Measurements from ENCODE around the gene SYNGR4.

SYNGR4 gene

DNA sequence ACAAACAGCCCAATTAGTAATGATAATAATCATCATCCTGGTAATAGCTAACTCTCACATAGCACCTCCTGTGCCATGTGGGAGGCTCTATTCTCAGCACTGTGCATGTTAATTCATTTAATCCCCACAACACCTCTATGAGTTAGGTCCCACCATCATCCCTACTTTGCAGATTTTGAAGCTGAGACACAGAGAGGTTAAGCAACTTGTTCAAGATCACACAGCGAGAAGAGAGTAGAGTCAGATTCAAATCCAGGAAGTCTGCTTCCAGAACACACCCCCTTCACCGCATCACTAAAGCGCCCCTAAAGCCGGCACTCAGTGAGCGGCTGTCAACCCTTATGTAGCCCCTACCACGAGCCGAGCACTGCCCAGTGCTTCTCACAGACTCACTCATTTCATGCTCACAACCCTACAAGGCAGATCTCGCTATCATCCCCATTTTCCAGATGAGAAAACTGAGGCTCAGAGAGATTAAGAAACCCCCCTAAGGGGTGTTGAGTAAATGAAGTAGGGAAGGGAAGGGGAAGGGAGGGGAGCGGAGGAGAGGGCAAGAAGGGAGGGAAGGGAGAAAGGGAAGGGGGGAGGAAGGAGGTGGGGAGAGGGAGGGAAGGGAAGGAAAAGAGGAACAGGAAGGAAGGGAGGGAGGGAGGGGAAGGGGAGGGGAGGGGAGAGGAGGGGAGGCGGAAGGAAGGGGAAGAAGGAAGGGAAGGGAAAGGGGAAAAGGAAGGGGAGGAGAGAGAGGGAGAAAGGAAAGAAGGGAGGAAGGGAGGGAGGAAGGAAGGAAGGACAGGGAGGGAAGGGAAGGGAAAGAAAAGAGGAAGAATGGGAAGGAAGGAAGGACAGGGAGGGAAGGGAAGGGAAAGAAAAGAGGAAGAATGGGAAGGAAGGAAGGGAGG, 22.4 kb upstream of the SYNGR4 start:
- in situ Hi-C loops (cut with HindIII; ENCODE audit: low sequenced_read_pairs), result no loop called here

DNA sequence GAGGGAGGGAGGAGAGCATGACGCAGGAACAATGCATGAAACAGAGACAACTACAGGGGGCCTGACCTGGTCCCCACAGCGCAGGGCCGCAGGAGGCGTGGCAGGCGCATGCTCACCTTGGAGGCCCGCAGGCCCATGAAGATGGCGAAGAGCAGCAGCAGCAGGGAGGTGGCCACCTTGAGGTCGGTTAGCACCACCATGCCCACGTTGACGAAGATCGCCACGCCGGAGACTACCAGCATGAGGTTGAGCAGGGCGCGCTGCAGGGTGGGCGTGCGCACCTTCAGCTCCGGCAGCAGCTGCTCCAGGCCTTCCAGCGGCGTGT, 21.8 kb upstream of the SYNGR4 start:
- TF ChIP-seq, protein P1, sequence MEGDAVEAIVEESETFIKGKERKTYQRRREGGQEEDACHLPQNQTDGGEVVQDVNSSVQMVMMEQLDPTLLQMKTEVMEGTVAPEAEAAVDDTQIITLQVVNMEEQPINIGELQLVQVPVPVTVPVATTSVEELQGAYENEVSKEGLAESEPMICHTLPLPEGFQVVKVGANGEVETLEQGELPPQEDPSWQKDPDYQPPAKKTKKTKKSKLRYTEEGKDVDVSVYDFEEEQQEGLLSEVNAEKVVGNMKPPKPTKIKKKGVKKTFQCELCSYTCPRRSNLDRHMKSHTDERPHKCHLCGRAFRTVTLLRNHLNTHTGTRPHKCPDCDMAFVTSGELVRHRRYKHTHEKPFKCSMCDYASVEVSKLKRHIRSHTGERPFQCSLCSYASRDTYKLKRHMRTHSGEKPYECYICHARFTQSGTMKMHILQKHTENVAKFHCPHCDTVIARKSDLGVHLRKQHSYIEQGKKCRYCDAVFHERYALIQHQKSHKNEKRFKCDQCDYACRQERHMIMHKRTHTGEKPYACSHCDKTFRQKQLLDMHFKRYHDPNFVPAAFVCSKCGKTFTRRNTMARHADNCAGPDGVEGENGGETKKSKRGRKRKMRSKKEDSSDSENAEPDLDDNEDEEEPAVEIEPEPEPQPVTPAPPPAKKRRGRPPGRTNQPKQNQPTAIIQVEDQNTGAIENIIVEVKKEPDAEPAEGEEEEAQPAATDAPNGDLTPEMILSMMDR (IDR thresholded peaks at IDR 0.05; ENCODE audit: low read depth, low read length), result no peak
- in situ Hi-C loops (cut with HindIII; ENCODE audit: low sequenced_read_pairs), result no loop called here
- DNase-seq (ENCODE audit: low read depth, low spot score), result no peak
- H3K4me3 ChIP-seq (ENCODE audit: low read depth, low read length), result no peak overlapping the region

More for the DNA sequence above, 22.4 kb upstream of the SYNGR4 start:
- no peak overlapping the region for H3K4me3 ChIP-seq (ENCODE audit: low read depth, low read length)
- TF ChIP-seq, protein P1 (IDR thresholded peaks at IDR 0.05; ENCODE audit: low read depth, low read length), result no peak
- DNase-seq (ENCODE audit: low read depth, low spot score), result no peak

DNA sequence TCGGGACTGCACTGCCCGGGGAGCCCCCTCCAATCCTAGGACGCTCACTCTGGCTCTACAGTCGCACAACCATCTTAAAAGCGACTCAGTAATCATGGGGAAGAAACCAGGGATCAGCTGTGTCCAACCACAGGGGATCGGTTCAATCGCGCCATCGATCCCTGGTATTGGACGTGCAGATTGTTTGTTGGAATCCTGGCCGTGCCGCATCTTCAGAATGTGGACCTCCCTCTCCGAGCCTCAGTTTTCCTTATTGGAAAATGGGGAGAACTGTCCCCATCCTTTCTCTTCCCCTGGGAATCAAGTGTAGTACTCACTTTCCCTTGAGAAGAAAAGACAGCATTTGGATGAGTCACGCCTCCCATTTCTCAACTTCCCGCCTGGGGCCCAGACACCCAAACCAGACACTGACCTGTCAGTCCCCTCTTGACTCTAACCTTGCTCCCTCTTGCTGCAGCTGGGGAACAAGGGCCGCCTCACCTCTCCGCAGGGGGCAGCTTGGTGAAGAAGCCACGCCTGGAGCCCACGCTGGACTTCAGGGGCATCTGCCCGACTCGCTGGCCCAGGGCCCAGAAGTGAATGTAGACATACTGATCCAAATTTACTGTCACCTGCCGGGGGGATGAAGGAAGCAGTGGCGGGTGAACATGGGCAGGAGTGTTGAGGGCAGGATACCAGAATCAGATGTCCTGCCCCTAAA, 21.2 kb upstream of the SYNGR4 start:
- H3K4me3 ChIP-seq (ENCODE audit: low read depth, low read length), result no peak overlapping the region
- TF ChIP-seq, protein P1 (IDR thresholded peaks at IDR 0.05; ENCODE audit: low read depth, low read length), result no peak
- peak; percentile 32 for DNase-seq (ENCODE audit: low read depth, low spot score)

DNA sequence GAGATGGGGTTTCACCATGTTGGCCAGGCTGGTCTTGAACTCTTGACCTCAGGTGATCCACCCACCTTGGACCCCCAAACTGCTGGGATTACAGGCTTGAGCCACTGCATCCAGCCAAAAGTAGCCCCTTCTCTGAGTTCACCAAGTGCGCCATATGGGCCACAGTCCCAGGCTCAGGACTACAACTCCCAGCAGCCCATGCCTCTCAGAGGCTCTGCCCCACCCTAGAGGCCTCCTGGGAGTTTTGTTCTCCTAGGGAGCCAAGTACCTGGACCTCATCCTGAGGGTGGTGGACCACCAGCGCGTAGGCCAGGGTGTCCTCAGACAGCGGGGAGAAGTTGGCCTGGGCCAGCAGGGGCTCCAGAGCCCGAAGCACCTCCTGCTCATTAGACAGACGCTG, 19.3 kb upstream of the SYNGR4 start:
- H3K4me3 ChIP-seq (ENCODE audit: low read depth, low read length), result no peak overlapping the region
- no peak for DNase-seq (ENCODE audit: low read depth, low spot score)
- TF ChIP-seq, protein P1 (IDR thresholded peaks at IDR 0.05; ENCODE audit: low read depth, low read length), result no peak
- in situ Hi-C loops (cut with HindIII; ENCODE audit: low sequenced_read_pairs), result no loop called here

More for the DNA sequence above, 21.2 kb upstream of the SYNGR4 start:
- in situ Hi-C loops (cut with HindIII; ENCODE audit: low sequenced_read_pairs), result no loop called here

DNA sequence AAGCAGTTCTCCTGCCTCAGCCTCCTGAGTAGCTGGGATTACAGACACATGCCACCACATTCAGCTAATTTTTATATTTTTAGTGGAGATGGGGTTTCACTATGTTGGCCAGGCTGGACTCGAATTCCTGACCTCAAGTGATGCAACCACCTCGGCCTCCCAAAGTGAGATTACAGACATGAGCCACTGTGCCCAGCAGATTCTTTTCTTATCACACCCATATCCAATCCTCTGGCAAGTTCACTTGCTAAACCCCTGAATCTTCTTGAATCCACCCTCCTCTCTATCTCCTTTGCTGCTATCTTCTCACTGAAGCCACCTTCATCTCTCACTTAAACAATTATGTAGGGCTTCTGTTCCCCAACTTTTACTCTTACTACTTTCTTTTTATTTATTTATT, 18.0 kb upstream of the SYNGR4 start:
- H3K4me3 ChIP-seq (ENCODE audit: low read depth, low read length), result no peak overlapping the region
- TF ChIP-seq, protein P1 (IDR thresholded peaks at IDR 0.05; ENCODE audit: low read depth, low read length), result no peak
- DNase-seq (ENCODE audit: low read depth, low spot score), result no peak
- in situ Hi-C loops (cut with HindIII; ENCODE audit: low sequenced_read_pairs), result no loop called here

DNA sequence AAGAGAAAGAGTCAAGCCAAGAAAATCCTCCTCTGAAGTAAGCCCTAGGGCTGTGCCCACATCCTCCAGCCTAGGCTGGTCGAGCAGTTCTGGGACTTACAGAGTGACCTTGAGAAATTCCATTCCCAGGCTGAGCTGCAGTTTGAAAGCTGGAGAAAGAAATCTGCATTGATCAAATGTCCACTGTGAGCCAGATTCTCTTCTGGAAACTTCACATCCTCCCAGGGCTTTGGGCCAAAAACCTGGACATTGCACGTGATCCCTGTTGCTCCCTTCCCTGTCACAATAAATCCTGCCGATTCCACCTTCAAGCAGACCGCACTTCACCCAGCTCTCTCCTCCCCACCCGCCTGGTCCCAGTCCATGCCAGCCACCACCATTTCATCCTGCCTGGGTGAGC, 16.1 kb upstream of the SYNGR4 start:
- no peak overlapping the region for H3K4me3 ChIP-seq (ENCODE audit: low read depth, low read length)
- DNase-seq (ENCODE audit: low read depth, low spot score), result no peak
- in situ Hi-C loops (cut with HindIII; ENCODE audit: low sequenced_read_pairs), result no loop called here
- TF ChIP-seq, protein P1 (IDR thresholded peaks at IDR 0.05; ENCODE audit: low read depth, low read length), result no peak

All from astrocyte of the spinal cord (primary cell).